Coronary artery (tissue), 2 donors: ENCODE measurements around the gene PYROXD2.

Experiments
- DNase-seq: peaks from one replicate; pipeline ENCODE4 v3.0.0-alpha.2; 2017; ENCODE audit warnings: low spot score
- H3K27ac ChIP-seq, 2 donors: fragments of 200-600 bp; sonication (generic); one replicate each; pipeline ENCODE4 v1.5.1; 2016 to 2019
- H3K4me3 ChIP-seq: fragments of 200-600 bp; sonication (generic); 2 replicates; pipeline ENCODE4 v1.5.1; 2016; ENCODE audit warnings: mild to moderate bottlenecking, moderate library complexity
- TF ChIP-seq, protein P1 (sequence below): fragments of 200-600 bp; sonication (generic); IDR thresholded peaks from one replicate; pipeline ENCODE4 v1.5.1; 2019; ENCODE audit warnings: antibody characterized with exemption

Gene PYROXD2

DNA sequence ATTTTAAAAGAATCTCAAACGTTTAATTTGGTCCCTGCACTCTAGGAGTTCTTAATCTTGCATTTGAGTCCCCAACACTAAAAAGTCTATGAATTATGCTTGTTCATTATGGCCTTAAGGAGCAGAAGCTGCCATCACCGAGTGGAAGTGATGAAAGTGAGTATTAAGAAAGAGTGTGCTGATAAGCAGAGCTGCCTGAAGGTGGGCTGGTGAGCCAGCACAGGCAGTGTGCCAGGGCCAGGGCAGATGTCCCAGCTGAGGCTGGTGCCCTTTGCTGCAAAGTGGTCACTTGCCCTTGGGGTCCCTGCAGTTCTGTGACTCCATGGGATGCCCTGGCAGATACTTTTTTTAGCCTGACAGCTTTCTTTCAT is 74.1 kb downstream of the PYROXD2 start:
- no peak for DNase-seq
- TF ChIP-seq, protein P1, sequence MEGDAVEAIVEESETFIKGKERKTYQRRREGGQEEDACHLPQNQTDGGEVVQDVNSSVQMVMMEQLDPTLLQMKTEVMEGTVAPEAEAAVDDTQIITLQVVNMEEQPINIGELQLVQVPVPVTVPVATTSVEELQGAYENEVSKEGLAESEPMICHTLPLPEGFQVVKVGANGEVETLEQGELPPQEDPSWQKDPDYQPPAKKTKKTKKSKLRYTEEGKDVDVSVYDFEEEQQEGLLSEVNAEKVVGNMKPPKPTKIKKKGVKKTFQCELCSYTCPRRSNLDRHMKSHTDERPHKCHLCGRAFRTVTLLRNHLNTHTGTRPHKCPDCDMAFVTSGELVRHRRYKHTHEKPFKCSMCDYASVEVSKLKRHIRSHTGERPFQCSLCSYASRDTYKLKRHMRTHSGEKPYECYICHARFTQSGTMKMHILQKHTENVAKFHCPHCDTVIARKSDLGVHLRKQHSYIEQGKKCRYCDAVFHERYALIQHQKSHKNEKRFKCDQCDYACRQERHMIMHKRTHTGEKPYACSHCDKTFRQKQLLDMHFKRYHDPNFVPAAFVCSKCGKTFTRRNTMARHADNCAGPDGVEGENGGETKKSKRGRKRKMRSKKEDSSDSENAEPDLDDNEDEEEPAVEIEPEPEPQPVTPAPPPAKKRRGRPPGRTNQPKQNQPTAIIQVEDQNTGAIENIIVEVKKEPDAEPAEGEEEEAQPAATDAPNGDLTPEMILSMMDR, result no peak
- Histone ChIP-seq H3K27ac (no peak overlapping the region), H3K4me3 (no peak overlapping the region)

DNA sequence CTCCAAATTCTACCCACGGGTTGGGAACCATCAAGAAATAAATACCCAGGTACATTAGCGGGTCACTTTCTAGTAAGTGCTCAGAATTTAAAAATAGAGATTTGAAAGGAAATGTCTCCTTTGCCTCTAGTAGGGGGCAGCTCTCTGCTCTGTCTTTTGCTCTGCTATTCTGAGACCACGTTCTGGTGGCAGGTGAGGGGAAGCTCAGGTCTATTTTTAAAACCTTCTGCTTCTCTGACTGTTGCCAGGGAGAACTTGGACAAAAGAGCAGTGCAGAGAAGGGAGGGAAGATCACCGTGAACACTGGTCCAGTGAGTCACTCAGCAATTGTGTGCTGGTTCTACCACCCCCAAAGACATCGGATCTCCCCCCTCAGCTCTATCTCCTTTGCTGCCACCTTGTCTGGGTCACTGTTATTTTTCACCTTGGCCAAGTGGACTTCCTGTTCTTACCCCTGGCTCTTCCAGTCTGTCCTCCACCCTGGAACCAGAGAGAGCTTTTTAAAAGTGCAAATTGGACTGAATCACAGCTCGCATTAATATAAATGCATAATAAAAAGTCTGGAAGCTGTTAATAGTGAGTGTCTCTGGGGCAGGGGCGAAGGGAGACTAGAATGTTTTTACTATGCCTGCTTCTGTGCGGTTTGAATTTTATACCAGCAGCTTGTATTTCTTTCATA is 74.6 kb downstream of the PYROXD2 start:
- no peak for DNase-seq
- TF ChIP-seq, protein P1, result no peak
- Histone ChIP-seq H3K4me3 (no peak overlapping the region), H3K27ac (no peak overlapping the region)

DNA sequence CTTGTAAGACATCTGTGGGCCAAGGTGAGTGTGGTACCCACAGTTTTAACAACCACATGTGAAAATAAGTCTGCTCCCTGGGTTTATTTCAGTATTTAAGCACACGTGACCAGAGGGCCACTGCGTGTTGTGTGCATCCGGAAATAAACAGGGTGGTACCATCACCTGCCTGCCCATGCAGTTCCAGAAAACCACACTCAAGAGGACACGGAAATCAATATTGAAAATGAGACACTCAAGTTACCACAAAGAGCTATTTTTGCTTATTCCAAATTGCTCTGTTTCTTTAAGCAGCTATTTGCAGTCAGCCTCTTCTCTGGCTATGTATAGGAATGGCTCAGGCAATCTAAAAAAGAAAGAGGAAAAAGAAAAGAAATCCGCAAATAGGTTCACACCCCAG is 75.2 kb downstream of the PYROXD2 start:
- H3K4me3 ChIP-seq, result no peak overlapping the region
- H3K27ac ChIP-seq, result no peak overlapping the region
- DNase-seq, result no peak
- TF ChIP-seq, protein P1, result no peak

DNA sequence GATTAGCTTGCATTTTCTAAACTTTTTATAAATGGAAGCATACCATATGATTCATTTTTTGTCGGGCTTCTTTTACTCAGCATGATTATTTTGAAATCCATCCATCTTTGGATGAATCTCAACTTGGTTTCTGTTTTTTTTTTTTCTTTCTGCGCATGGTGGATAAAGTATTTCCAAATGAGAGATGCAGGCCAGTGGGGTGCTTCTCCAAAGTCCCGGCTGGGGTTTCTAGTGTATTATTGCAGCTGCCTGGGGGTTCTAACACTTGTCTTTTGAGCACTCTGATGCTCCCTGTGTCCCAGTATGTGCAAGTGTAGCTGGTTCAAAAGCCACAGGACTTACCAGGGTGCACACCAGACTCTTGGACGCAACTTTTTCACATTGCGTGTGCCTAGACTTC is 76.1 kb downstream of the PYROXD2 start:
- no peak overlapping the region for H3K27ac ChIP-seq
- TF ChIP-seq, protein P1, result no peak
- no peak for DNase-seq
- no peak overlapping the region for H3K4me3 ChIP-seq

DNA sequence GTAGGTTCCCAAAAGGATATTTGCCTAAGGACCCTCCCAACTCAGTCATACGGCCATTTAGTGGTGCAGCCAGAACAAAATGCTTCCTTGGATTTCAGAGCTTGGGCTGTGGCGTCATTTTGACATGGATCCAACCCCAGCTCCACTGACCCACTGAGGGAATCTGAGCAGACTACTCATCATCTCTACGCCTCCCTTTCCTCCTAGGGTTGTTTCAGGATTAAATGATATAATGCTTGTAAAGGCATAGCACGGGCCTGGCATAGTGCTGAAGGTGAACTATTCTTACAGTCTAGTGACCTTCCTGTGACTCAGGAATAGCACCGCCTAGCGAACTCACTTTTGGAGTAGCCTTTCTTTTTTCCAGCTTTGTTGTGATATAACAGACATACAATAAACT is 76.7 kb downstream of the PYROXD2 start:
- peak; percentile 68 for DNase-seq
- Histone ChIP-seq H3K27ac (peak overlapping the region in 1 of 2 donors; percentile 2), H3K4me3 (no peak overlapping the region)
- TF ChIP-seq, protein P1, result no peak

DNA sequence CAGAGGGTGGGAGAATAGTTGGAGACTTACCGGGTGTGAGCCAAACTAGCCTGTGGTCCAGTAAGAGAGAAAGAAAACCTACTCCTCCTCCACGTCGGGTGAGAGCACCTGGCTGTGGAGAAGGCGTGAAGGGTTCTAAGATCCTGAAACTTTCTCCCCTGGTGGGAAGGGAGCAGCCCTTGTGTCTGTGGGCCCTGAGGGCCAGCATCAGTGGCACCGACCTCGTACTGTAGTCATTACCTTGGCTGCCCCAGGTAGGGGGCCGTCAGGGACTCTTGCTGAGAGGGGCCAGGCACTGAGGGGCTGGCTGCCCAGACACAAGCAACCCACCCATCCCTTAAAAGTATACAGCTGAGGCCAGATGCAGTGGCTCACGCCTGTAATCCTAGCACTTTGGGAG is 77.5 kb downstream of the PYROXD2 start:
- TF ChIP-seq, protein P1, result no peak
- no peak overlapping the region for H3K4me3 ChIP-seq
- no peak overlapping the region for H3K27ac ChIP-seq
- DNase-seq, result peak; percentile 67
